ENCODE results near the gene ADGRG6.
A peak's percentile ranks its signal among the peaks of the same experiment; 100 is the strongest.

Gene ADGRG6

DNA sequence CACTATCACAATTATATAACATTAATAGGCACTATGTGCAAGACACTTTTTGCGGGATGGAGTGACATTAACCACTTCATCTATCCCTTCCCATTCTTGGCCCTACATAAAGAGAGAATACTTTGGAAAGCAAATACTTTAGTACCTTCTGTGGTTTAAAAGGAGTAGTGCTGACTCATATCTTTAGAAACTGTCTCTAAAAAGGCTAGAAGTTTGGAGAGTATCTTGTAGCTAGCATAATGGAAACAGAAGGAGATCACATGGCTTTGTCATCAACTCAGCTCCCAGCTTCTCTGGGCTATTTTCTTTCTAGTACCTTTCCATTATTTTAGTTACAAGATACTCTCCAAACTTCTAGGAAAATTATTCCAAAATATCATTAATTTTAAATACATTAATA, 157.5 kb downstream of the ADGRG6 start:
- no peak for TF ChIP-seq JUND (IDR thresholded peaks at IDR 0.05; ENCODE audit: low read depth)
- DNase-seq (ENCODE audit: low read depth in 1 of 2, low spot score in 1 of 2) = no peak
- in situ Hi-C loops (cut with HindIII; ENCODE audit: low pct_unique_long_range_greater_than_20kb, low sequenced_read_pairs) = no loop called here

DNA sequence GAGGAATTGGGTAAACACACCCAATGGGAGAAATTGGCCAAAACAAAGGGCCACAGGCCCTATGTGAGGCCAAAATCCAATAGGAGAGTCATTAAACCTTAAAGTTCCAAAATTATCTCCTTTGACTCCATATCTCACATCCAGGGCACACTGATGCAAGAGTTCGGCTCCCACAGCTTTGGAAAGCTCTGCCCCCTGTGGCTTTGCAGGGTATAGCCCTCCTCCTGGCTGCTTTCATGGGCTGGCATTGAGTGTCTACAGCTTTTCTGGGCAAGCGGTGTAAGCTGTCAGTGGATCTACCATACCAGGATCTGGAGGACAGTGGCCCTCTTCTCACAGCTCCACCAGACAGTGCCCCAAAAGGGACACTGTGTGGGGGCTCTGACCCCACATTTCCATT, 160.5 kb downstream of the ADGRG6 start:
- in situ Hi-C loops (cut with HindIII; ENCODE audit: low pct_unique_long_range_greater_than_20kb, low sequenced_read_pairs) = no loop called here
- no peak for TF ChIP-seq JUND (IDR thresholded peaks at IDR 0.05; ENCODE audit: low read depth)
- DNase-seq (ENCODE audit: low read depth in 1 of 2, low spot score in 1 of 2) = no peak

DNA sequence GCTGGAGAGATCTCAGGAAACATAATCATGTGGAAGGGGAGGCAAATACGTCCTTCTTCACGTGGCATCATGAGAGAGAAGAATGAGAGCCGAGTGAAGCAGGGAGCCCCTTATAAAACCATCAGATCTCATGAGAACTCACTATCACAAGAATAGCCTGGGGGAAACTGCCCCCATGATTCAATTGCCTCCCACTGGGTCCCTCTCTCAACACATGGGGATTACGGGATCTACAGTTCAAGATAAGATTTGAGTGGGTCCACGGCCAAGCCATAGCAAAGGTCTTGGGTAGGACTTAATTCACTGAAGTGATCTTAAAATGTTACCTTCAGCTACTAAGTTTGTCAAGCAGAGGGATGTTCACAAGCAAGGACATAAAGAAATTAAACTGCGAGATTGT, 162.2 kb downstream of the ADGRG6 start:
- TF ChIP-seq JUND (IDR thresholded peaks at IDR 0.05; ENCODE audit: low read depth) = no peak
- in situ Hi-C loops (cut with HindIII; ENCODE audit: low pct_unique_long_range_greater_than_20kb, low sequenced_read_pairs) = no loop called here
- DNase-seq (ENCODE audit: low read depth in 1 of 2, low spot score in 1 of 2) = no peak

DNA sequence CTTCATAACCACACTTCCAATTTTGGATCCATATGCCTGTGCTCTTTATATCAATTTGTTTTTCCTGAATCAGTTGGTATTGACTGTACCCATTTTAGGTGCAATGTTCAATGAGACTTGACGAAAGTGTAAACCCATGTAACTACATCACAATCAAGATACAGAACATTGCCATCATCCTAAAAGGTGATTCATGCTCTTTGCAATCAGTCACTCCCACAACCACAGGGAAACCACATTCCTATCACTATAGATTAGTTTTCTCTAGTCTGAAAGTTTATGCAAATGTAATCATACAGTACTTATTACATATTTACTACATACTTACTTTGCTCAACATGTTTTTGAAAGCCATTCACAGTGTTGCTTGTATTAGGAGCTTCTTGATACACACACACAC, 167.4 kb downstream of the ADGRG6 start:
- in situ Hi-C loops (cut with HindIII; ENCODE audit: low pct_unique_long_range_greater_than_20kb, low sequenced_read_pairs) = no loop called here
- no peak for TF ChIP-seq JUND (IDR thresholded peaks at IDR 0.05; ENCODE audit: low read depth)
- DNase-seq (ENCODE audit: low read depth in 1 of 2, low spot score in 1 of 2) = no peak

DNA sequence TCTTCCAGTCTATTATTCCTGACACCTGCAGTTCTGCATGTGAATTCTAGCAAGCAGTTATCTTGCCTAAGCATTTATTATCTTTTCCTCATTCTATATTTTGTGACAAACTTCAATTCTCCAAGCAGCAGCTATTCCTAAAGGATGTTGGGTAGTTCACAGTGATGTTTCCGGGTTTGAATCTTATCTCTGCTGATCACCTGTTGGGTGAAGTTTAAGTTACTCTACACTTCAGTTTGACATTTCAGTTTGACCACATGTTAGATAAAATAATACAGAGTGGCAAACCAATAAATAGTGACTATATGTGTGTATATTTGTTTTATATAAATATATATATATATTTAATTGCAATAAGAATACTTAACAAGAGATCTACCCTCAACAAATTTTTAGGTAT, 168.6 kb downstream of the ADGRG6 start:
- in situ Hi-C loops (cut with HindIII; ENCODE audit: low pct_unique_long_range_greater_than_20kb, low sequenced_read_pairs) = no loop called here
- DNase-seq (ENCODE audit: low read depth in 1 of 2, low spot score in 1 of 2) = no peak
- no peak for TF ChIP-seq JUND (IDR thresholded peaks at IDR 0.05; ENCODE audit: low read depth)

DNA sequence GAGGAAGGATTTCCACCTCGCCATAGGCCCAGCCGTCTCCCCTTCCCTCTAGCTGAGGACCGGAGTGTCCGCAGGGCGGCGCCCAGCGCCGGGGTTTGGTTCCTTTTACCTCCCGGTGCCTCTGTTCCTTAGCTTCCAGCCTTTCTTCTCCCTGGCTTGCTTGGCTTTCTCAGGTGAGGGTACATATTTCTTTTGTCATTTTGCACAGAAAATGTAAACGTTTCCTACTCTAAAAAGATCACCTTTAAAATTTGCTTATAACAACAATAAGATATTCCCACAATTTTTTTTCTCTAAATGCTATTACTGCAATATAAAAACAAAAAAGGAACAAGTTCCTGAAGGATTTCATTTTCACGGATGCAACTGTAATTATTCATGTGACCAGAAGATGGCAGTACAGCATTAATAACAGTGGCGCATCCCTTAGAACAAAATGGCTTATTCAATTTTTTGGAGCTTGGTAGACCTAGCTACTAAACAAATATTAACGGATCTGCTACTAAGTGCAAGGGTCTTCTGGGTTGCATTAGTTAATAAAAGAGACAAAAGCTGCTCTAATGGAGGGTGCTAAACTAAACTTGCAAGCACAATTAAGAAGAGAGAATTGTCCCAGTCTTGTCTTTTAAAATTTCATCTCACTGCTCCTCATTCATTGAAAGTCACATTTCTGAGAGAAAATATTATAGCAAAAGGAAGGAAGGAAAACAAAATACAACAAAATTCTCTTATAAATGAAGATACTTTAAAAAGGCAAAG, 172.9 kb downstream of the ADGRG6 start:
- in situ Hi-C loops (cut with HindIII; ENCODE audit: low pct_unique_long_range_greater_than_20kb, low sequenced_read_pairs) = no loop called here
- peak; percentile 7 to 76 for DNase-seq (ENCODE audit: low read depth in 1 of 2, low spot score in 1 of 2)

DNA sequence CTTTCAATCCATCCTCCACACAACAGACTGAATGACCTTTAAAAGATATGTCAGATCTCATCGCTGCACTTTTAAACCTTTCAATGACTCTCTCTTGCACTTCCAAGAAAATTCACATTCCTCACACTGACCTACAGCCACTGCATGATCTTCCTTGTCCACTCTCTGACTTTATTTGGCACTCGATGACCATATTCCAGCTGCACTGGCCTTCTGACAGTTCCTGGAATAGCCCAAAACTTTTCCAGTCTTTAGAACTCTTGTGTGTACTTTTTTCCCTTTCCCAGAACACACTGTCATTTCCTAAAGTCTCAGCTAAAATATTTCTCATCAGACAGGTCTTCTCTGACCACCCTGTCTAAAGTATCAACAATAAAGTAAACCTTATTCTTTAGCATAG, 174.6 kb downstream of the ADGRG6 start:
- no peak for DNase-seq (ENCODE audit: low read depth in 1 of 2, low spot score in 1 of 2)
- in situ Hi-C loops (cut with HindIII; ENCODE audit: low pct_unique_long_range_greater_than_20kb, low sequenced_read_pairs) = no loop called here
- TF ChIP-seq JUND (IDR thresholded peaks at IDR 0.05; ENCODE audit: low read depth) = no peak

More for the DNA sequence above, 172.9 kb downstream of the ADGRG6 start:
- TF ChIP-seq JUND (IDR thresholded peaks at IDR 0.05; ENCODE audit: low read depth) = no peak

DNA sequence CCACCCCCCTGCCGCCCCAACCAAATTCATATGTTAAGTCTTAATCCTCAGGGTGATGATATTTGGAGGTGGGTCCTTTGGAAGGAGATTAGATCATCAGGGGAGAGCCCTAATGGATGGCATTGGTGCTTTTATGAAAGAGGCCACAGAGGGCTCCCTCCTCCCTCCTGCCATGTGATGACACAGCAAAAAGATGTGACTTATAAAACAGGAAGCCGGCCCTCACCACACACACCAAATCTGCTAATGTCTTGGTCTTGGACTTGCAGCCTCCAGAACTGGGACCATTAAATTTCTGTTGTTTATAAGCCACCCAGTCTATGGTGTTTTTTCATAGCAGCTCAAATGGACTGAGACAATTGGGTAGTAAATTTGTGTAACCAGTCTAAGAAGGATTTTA, 176.3 kb downstream of the ADGRG6 start:
- DNase-seq (ENCODE audit: low read depth in 1 of 2, low spot score in 1 of 2) = no peak
- in situ Hi-C loops (cut with HindIII; ENCODE audit: low pct_unique_long_range_greater_than_20kb, low sequenced_read_pairs) = no loop called here
- no peak for TF ChIP-seq JUND (IDR thresholded peaks at IDR 0.05; ENCODE audit: low read depth)

DNA sequence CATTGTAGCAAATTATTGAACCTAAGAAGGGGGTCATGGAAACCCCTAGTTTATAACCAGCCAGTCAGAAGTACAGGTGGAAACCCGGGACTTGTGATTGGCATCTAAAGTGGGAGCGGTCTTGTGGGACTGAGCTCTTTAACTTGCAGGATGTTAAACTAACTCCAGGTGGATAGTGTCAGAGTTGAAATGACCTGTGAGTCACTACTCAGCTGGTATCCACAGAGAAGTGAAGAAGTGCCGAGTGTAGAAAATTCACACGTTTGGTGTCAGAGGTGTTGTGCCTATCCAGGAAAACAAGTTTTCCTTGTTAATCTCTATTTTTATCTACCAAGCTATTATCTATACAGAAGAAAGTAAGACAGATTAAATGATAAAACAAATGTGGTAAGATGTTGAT, 179.7 kb downstream of the ADGRG6 start:
- DNase-seq (ENCODE audit: low read depth in 1 of 2, low spot score in 1 of 2) = no peak
- in situ Hi-C loops (cut with HindIII; ENCODE audit: low pct_unique_long_range_greater_than_20kb, low sequenced_read_pairs) = no loop called here
- TF ChIP-seq JUND (IDR thresholded peaks at IDR 0.05; ENCODE audit: low read depth) = no peak

DNA sequence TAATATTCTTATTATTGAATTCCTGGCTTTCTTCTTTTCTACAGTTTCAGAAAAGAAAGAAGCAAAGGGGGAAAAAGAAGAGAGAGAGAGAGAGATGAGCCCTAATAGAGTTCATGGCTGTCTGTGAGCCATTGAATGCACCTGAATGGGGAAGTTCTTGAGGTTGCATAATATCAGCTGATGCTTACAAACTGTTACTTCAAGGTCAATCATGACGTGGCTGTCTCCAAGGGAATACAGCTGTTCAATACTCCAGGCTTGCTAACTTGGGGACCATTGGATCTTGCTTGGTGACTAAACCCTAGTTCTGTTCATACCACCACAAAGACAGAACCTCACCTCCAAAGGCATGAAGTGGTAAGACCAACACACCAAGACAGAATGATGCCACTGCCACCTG, 180.4 kb downstream of the ADGRG6 start:
- in situ Hi-C loops (cut with HindIII; ENCODE audit: low pct_unique_long_range_greater_than_20kb, low sequenced_read_pairs) = no loop called here
- no peak for DNase-seq (ENCODE audit: low read depth in 1 of 2, low spot score in 1 of 2)
- TF ChIP-seq JUND (IDR thresholded peaks at IDR 0.05; ENCODE audit: low read depth) = no peak

DNA sequence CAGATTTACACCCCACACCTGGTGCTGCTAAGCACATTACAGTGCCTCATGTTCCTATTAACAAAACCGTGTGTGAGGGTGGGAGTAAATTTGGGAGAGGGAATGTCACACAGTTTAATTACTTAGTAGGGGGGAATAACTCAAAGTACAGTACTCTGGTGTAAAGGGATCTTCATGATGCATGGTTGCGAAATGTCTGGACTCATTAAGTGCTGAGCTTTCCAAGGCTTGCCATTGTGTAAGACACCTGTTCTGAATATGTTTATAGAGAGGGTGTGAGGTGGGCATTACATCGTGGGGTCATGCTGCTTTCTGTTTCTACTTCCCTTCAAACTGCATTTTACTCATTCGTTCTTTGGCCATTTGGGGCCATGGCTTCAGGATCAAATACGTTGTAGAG, 181.2 kb downstream of the ADGRG6 start:
- in situ Hi-C loops (cut with HindIII; ENCODE audit: low pct_unique_long_range_greater_than_20kb, low sequenced_read_pairs) = no loop called here
- no peak for DNase-seq (ENCODE audit: low read depth in 1 of 2, low spot score in 1 of 2)
- TF ChIP-seq JUND (IDR thresholded peaks at IDR 0.05; ENCODE audit: low read depth) = no peak

DNA sequence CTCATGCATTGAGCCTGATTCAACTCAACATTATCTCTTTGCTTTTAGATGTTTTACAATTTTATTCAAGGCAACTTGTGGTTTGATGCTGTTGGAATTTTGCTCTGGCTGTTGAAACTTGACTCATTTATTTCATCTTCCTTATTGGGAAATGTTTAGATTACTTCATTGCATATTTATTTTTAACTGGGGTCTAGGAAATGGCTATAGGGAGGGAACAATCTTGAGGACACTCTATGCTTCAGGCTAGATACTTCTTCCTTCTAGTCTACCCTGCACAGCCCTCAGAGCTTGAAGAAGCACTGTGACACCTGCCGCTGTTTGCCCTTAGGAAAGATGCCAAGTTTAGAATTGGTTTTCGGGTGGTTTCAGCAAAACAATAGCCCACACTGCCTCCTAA, 183.4 kb downstream of the ADGRG6 start:
- no peak for DNase-seq (ENCODE audit: low read depth in 1 of 2, low spot score in 1 of 2)
- no peak for TF ChIP-seq JUND (IDR thresholded peaks at IDR 0.05; ENCODE audit: low read depth)
- in situ Hi-C loops (cut with HindIII; ENCODE audit: low pct_unique_long_range_greater_than_20kb, low sequenced_read_pairs) = no loop called here

DNA sequence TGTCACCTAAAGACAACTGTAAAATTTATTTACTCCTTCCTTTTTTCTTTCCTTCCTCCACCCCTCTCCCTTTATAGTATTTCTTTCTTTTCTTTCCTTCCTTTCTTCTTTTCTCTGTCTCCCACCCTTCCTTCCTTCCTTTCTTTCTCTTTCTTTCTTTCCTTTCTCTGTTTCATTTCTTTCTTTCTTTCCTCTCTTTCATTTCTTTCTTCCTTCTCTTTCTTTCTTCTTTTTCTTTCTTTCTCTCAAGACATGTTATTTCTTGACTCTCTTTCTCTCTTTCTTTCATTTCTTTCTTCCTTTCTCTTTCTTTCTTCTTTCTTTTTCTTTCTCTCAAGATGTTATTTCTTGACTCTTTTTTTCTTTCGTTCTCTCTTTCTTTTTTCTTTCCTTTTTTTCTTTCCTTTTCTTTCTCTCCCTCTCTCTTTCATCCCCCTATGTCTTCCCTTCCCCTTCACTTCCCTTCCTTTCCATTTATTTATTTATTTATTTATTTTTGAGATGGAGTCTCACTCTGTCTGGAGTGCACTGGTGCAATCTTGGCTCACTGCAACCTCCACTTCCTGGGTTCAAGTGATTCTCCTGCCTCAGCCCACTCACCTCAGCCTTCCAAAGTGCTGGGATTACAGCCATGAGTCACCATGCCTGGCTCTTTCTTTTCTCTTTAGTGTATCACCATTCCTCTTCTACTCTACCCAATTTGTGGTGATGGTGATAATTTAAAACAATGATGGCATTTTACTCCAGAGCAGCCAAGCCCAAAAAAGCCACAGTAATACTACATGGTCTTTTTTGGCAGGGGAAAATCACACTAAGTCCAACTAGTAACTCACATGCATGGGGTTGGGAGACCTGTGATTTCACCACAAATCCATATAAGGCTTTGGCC, 188.2 kb downstream of the ADGRG6 start:
- no peak for DNase-seq (ENCODE audit: low read depth in 1 of 2, low spot score in 1 of 2)
- in situ Hi-C loops (cut with HindIII; ENCODE audit: low pct_unique_long_range_greater_than_20kb, low sequenced_read_pairs) = no loop called here
- no peak for TF ChIP-seq JUND (IDR thresholded peaks at IDR 0.05; ENCODE audit: low read depth)
